ENCODE results near the gene GABRA5. TPM values are rescaled to one million over a fixed set of nuclear protein-coding genes. Genes with fewer than 3 reads are reported as not detected.

GABRA5 gene
- total RNA-seq, 1 experiment from 2014 or later: 4.9 TPM

- H3K27me3 Mint-ChIP-seq (ENCODE audit: low read depth): peaks cover 2% of the 10 kb centered on the region; the same call in 1 of the 2 replicates
- no CpG with 5 or more reads among the region's 2 CpGs for WGBS (ENCODE audit: extremely low coverage, insufficient read length, low lambda C conversion rate)
- H3K36me3 Mint-ChIP-seq (ENCODE audit: insufficient read depth in 1 of 3, low read depth in 3 of 3): peaks cover 2 to 18% (median 6%) of the 10 kb centered on the region in 3 experiments; a peak in 6 of 7 replicates
- Histone ChIP-seq H2AFZ (ENCODE audit: low read length) (no peak overlapping the region), H2BK20ac (ENCODE audit: low read depth, low read length, poor library complexity, severe bottlenecking) (no peak overlapping the region), H3K4me1 (ENCODE audit: insufficient read depth, low read length) (no peaks in the 10 kb centered on the region), H3K27me3 (ENCODE audit: insufficient read depth, low read length) (no peaks in the 10 kb centered on the region), H3K56ac (ENCODE audit: insufficient read length, low read depth, low read length) (no peak overlapping the region), H2BK12ac (ENCODE audit: insufficient read length, low read depth, low read length) (no peak overlapping the region), H3K9me3 (ENCODE audit: control insufficient read depth, low read depth, low read length) (no peaks in the 10 kb centered on the region), H3K79me2 (ENCODE audit: insufficient read depth, low read length) (no peaks in the 10 kb centered on the region), H3K9ac (ENCODE audit: extremely low read depth, insufficient read length, low read length) (no peak overlapping the region), H3K4me2 (ENCODE audit: insufficient read depth, insufficient read length, low read length) (no peak overlapping the region), H3K79me1 (ENCODE audit: insufficient read depth, low read depth, low read length, poor library complexity, severe bottlenecking) (no peaks in the 10 kb centered on the region), H4K8ac (replicated peaks; ENCODE audit: insufficient read length, low read depth, low read length) (no peak overlapping the region), H2BK15ac (ENCODE audit: low read depth, low read length) (no peak overlapping the region), H3K27ac (ENCODE audit: insufficient read length, low read depth, low read length) (no peak overlapping the region), H4K91ac (ENCODE audit: insufficient read length, low read depth, low read length) (no peak overlapping the region), H3T11ph (ENCODE audit: low read length) (no peak overlapping the region), H2BK5ac (ENCODE audit: insufficient read length, low read length) (no peak overlapping the region), H3K23ac (ENCODE audit: insufficient read length, low read depth, low read length) (no peak overlapping the region), H3K4ac (ENCODE audit: low read depth, low read length) (no peak overlapping the region), H3K23me2 (ENCODE audit: insufficient read length, low read depth, low read length, poor library complexity, severe bottlenecking) (no peaks in the 10 kb centered on the region), H4K5ac (ENCODE audit: insufficient read length, low read depth, low read length) (no peak overlapping the region), H2BK120ac (ENCODE audit: low read depth, low read length, poor library complexity, severe bottlenecking) (no peak overlapping the region), H3K18ac (ENCODE audit: insufficient read length, low read depth, low read length) (no peak overlapping the region), H4K20me1 (ENCODE audit: control insufficient read depth, insufficient read depth, insufficient read length) (no peaks in the 10 kb centered on the region), H2AK5ac (ENCODE audit: insufficient read length, low read length) (no peak overlapping the region), H3K14ac (ENCODE audit: insufficient read depth, low read length) (no peak overlapping the region)
- no peak overlapping the region for H3K27ac Mint-ChIP-seq
- DNase-seq: no peak
- no peak for TF ChIP-seq CTCF (conservative IDR thresholded peaks at IDR 0.05)
- no peaks in the 10 kb centered on the region for H3K4me1 Mint-ChIP-seq
- H3K4me3 Mint-ChIP-seq: no peak overlapping the region
- peaks cover 23 to 27% of the 10 kb centered on the region in 2 experiments for H3K9me3 Mint-ChIP-seq
Measured at GRCh38 chr15:26996250-26996649, 129.4 kb downstream of the GABRA5 start.

Other genes starting within 250 kb of the GABRA5 start
- gene GABRB3, start 94.0 kb upstream of the GABRA5 start, total RNA-seq (2021): 98.2 and 112 TPM in 2 replicates
- 0.15 and 0.24 TPM in 2 replicates for gene GABRG3, start 104.1 kb downstream of the GABRA5 start, total RNA-seq (2021)